Loucy (cell line): ENCODE results near the gene GAL3ST2.

Experiments used
- H2AFZ ChIP-seq: fragments of 200-600 bp; sonication (generic); 2 replicates; pipeline ENCODE4 v1.6.0; 2016; ENCODE audit warnings: antibody characterized with exemption, mild to moderate bottlenecking, low read length, moderate library complexity
- H3F3A ChIP-seq: fragments of 200-600 bp; 2 replicates; pipeline ENCODE4 v1.6.0; 2016; ENCODE audit warnings: antibody characterized with exemption, low read depth, mild to moderate bottlenecking
- H3K27me3 ChIP-seq: fragments of 200-600 bp; sonication (generic); 2 replicates; pipeline ENCODE4 v1.6.1; 2014; ENCODE audit warnings: low read length, mild to moderate bottlenecking; ENCODE audit not compliant: insufficient read depth, poor library complexity, severe bottlenecking
- H3K36me3 ChIP-seq: fragments of 200-600 bp; sonication (generic); 2 replicates; pipeline ENCODE4 v1.6.1; 2016; ENCODE audit warnings: low read length; ENCODE audit not compliant: insufficient read depth
- H3K4me1 ChIP-seq: fragments of 200-600 bp; sonication (generic); 2 replicates; pipeline ENCODE4 v1.5.1; 2014; ENCODE audit warnings: low read length, mild to moderate bottlenecking; ENCODE audit not compliant: insufficient read depth, poor library complexity, severe bottlenecking
- H3K4me2 ChIP-seq: fragments of 200-600 bp; sonication (generic); 2 replicates; pipeline ENCODE4 v1.6.0; 2014; ENCODE audit warnings: antibody characterized with exemption, low read length, low read depth, mild to moderate bottlenecking; ENCODE audit not compliant: poor library complexity, severe bottlenecking
- H3K4me3 ChIP-seq: fragments of 200-600 bp; sonication (generic); 2 replicates; pipeline ENCODE4 v1.5.1; 2014; ENCODE audit warnings: low read length, mild to moderate bottlenecking, mixed read lengths; ENCODE audit not compliant: poor library complexity, severe bottlenecking
- H3K79me2 ChIP-seq: fragments of 200-600 bp; sonication (generic); 2 replicates; pipeline ENCODE4 v1.6.1; 2014; ENCODE audit warnings: low read length; ENCODE audit not compliant: insufficient read depth
- H3K9ac ChIP-seq: fragments of 200-600 bp; sonication (generic); 2 replicates; pipeline ENCODE4 v1.6.0; 2014; ENCODE audit warnings: mild to moderate bottlenecking, low read depth, low read length, moderate library complexity; ENCODE audit not compliant: poor library complexity, severe bottlenecking
- H3K9me2 ChIP-seq: fragments of 200-600 bp; sonication (generic); replicated peaks from 2 replicates; pipeline ENCODE4 v1.6.1; 2016; ENCODE audit warnings: low read depth, low read length, mixed read lengths
- H3K9me3 ChIP-seq: fragments of 200-600 bp; sonication (generic); 2 replicates; pipeline ENCODE4 v1.6.1; 2014; ENCODE audit warnings: mild to moderate bottlenecking, antibody characterized with exemption, low read length, low read depth; ENCODE audit not compliant: insufficient read depth
- H4K20me1 ChIP-seq: fragments of 200-600 bp; sonication (generic); 2 replicates; pipeline ENCODE4 v1.6.0; 2014; ENCODE audit warnings: antibody characterized with exemption, low read length, mild to moderate bottlenecking; ENCODE audit not compliant: insufficient read depth, poor library complexity, severe bottlenecking
- EZH2phosphoT487 ChIP-seq: fragments of 200-600 bp; IDR thresholded peaks from 2 replicates; pipeline ENCODE4 v1.6.1; 2018; ENCODE audit warnings: antibody characterized with exemption, mild to moderate bottlenecking, moderate library complexity, borderline replicate concordance
- TF ChIP-seq, protein P1 (sequence below): fragments of 200-600 bp; sonication (generic); conservative IDR thresholded peaks from 2 replicates; pipeline ENCODE4 v1.5.1; 2014; ENCODE audit warnings: mild to moderate bottlenecking, antibody characterized with exemption, low read length

GAL3ST2 gene

DNA sequence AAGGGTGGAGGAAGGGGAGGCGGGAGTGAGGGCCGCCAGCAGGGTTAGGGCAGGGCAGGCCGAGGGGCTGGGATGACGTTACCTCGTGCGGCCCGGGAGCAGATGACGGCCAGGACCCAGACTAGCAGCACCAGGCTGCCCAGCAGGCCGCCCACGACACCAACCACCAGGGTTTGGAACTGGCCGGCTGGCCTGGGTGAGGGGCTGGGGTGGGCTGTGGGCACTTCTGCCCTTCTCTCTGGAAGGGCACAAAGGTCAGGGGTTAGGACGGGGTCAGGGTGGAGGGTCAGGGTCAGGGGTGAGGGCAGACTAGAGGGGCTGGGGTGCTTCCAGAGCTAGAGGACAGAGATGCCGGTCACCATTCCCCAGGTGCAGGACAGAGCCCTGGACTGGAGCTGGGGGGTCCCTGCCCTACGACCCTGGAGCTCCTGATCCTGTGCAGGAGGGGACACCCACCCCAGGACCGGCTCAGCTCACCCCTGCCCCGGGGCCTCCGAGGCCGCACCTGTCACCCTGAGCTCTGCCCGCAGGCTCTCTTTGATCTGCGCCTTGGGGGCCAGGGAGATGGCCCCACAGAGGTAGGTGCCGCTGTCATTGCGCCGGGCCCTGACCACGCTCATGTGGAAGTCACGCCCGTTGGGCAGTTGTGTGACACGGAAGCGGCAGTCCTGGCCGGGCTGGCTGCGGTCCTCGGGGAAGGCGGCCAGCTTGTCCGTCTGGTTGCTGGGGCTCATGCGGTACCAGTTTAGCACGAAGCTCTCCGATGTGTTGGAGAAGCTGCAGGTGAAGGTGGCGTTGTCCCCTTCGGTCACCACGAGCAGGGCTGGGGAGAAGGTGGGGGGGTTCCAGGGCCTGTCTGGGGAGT lies 75.7 kb downstream of the GAL3ST2 start:
- peaks cover 4% of the 10 kb centered on the region for H3K4me1 ChIP-seq
- H2AFZ ChIP-seq = no peak overlapping the region
- H3K79me2 ChIP-seq = no peaks in the 10 kb centered on the region
- no peak overlapping the region for H3K4me3 ChIP-seq
- no peaks in the 10 kb centered on the region for H3F3A ChIP-seq
- no peaks in the 10 kb centered on the region for H3K9me3 ChIP-seq
- no peaks in the 10 kb centered on the region for H3K36me3 ChIP-seq
- H3K9me2 ChIP-seq = no peaks in the 10 kb centered on the region
- TF ChIP-seq, protein P1, sequence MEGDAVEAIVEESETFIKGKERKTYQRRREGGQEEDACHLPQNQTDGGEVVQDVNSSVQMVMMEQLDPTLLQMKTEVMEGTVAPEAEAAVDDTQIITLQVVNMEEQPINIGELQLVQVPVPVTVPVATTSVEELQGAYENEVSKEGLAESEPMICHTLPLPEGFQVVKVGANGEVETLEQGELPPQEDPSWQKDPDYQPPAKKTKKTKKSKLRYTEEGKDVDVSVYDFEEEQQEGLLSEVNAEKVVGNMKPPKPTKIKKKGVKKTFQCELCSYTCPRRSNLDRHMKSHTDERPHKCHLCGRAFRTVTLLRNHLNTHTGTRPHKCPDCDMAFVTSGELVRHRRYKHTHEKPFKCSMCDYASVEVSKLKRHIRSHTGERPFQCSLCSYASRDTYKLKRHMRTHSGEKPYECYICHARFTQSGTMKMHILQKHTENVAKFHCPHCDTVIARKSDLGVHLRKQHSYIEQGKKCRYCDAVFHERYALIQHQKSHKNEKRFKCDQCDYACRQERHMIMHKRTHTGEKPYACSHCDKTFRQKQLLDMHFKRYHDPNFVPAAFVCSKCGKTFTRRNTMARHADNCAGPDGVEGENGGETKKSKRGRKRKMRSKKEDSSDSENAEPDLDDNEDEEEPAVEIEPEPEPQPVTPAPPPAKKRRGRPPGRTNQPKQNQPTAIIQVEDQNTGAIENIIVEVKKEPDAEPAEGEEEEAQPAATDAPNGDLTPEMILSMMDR = no peak
- TF ChIP-seq EZH2phosphoT487 = no peak
- H3K9ac ChIP-seq = no peak overlapping the region
- H3K4me2 ChIP-seq = no peak overlapping the region
- H3K27me3 ChIP-seq = no peaks in the 10 kb centered on the region
- H4K20me1 ChIP-seq = no peaks in the 10 kb centered on the region

DNA sequence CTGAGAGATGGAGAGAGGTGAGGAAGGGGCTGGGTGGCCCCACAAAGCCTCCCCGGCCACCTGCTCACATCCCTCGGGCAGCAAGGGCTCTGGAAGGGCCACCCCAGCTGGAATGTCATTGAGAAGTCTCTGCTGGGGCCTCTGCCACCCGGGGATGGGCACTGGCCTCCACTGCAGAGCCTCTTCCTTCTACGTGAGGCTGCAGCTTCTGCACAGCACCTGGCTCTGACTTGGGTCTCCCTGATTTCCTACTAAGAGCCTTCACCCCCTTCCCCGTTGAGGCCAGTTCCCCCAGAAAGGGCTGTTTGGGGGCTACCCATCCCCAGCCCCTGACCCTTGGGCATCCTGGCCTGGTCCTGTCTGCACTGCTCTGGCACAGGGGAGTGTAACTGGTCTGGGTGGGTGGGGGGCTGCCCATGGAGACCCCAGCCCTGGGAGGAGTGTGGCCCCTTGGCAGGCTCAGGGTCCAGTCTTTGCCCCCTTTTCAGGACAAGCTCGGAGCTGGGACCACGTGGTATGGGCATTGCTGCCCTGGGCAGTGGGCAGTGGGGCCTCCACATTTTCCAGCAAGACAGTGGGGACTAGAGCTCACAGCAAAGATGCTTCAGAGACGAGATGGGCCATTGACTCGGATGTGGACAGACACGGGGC lies 76.5 kb downstream of the GAL3ST2 start:
- no peaks in the 10 kb centered on the region for H3F3A ChIP-seq
- H2AFZ ChIP-seq = no peak overlapping the region
- no peak overlapping the region for H3K4me2 ChIP-seq
- no peaks in the 10 kb centered on the region for H4K20me1 ChIP-seq
- H3K9me2 ChIP-seq = no peaks in the 10 kb centered on the region
- H3K36me3 ChIP-seq = no peaks in the 10 kb centered on the region
- H3K9me3 ChIP-seq = no peaks in the 10 kb centered on the region
- TF ChIP-seq, protein P1 = no peak
- TF ChIP-seq EZH2phosphoT487 = no peak
- peaks cover 4% of the 10 kb centered on the region for H3K4me1 ChIP-seq
- no peak overlapping the region for H3K9ac ChIP-seq
- no peaks in the 10 kb centered on the region for H3K79me2 ChIP-seq
- no peak overlapping the region for H3K4me3 ChIP-seq
- no peaks in the 10 kb centered on the region for H3K27me3 ChIP-seq
